ENCODE measurements around the gene IRF2BP1.
"Not testable (repeated sequence)": the region's sequence is repeated elsewhere in the genome, so short reads cannot be mapped to it uniquely, and the experiment has no call there.

IRF2BP1 gene

DNA sequence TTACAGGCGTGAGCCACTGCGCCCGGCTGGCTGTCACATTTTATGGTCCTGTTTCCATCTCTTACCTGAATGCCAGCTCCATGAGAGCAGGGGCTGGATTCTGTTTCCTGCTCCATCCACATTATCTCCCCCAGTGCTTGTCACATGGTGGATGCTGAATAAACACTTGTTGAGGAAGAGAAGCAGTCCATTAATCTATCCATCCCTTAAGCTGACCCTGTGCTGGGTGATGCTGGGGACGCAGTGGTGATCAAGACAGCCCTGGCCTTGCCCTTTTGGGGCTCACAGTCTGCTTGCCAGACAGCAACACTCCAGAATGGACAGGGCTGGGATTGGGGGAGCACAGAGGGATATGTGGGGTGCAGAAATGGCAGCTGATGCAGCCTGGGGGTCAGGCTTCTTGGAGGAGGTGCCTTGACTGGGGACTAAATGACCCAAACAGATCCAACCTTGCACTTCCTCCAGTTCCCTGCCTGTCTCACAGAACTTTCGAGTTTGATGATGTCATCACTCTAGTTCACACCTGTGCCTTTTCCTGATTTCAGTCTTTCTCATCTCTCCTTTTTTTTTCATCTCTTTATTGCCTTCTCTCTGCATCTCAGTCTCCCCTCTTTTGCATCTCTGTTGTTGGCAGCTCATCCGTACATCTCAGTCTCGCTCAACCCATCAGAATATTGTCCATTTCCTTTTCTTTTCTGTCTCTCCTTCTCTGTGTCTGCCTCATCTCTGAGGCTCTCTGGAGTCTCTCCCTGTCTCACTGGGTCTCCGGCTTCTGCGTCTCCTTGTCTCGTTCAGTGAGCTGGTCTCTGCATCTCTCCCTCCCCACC lies 4.6 kb downstream of the IRF2BP1 start:
- no peak for DNase-seq

DNA sequence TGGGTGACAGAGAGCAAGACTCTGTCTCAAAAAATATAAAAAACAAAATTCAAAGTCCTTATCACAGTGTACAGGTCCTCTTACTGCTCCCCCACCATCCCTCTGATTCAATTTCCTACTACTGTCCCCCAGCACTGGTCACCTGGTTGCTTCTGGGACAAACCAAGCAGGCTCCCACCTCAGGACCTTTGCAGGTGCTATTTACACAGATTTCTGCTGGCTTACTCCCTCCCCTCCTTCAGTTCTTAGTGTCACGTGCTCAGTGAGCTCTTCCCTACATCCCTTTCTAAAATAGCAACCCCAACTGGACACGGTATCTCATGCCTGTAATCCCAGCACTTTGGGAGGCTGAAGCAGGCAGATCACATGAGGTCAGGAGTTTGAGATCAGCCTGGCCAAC lies 6.0 kb downstream of the IRF2BP1 start:
- DNase-seq: no peak

DNA sequence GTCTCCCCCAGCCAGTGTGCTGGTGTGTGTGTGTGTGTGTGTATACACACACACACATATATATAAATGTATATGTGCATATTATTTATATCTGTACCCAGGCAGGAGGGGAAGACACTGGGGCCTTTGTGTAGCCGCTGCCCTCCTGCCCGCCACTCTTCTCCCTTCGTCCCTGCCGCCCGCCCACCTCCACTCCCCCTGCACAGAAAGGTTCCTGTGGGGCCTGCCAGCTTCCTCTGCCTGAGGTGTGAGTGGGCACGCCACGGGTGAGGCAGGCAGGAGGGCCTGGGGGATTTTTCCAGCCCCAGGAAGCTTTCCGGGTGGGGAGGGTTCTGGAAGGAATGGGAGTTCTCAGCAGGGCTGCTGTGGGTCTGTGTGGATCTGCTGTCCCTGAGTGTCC lies 6.9 kb downstream of the IRF2BP1 start:
- no peak for DNase-seq

DNA sequence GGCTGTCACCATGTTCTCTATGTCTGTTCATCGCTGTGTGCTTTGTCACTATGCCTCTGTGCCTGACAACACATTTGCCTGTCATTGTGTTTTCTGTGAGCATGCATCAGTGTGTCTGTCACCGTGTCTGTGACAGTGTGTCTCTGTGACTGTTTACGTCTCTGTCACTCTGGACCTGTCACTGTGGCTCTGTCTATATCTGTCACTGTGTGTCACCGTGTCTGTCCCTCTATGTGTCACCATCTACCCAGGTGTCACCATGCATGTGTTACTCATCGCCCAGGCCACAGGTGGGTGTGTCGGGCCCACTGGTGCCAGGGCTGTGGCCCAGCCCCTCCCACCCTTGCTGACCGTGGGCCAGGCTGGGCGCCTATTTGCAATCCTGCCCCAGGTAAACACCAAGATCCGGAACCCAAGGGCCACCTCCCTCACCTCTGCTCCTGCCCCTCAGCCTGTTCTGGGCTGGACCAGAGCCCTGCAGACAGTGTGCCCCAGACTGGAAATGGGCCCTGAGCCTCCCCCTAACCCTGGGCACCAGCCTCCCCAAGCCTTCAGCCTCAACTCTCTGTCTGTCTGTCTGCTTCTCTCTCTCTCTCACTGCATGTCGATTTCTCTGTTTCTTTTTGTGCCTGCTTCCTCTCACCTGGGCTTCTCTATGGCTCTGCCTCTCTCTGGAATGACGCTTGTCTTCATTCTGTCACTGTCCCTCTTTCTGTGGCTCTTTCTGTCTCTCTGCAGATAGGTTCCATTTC lies 7.7 kb downstream of the IRF2BP1 start:
- DNase-seq: no peak

DNA sequence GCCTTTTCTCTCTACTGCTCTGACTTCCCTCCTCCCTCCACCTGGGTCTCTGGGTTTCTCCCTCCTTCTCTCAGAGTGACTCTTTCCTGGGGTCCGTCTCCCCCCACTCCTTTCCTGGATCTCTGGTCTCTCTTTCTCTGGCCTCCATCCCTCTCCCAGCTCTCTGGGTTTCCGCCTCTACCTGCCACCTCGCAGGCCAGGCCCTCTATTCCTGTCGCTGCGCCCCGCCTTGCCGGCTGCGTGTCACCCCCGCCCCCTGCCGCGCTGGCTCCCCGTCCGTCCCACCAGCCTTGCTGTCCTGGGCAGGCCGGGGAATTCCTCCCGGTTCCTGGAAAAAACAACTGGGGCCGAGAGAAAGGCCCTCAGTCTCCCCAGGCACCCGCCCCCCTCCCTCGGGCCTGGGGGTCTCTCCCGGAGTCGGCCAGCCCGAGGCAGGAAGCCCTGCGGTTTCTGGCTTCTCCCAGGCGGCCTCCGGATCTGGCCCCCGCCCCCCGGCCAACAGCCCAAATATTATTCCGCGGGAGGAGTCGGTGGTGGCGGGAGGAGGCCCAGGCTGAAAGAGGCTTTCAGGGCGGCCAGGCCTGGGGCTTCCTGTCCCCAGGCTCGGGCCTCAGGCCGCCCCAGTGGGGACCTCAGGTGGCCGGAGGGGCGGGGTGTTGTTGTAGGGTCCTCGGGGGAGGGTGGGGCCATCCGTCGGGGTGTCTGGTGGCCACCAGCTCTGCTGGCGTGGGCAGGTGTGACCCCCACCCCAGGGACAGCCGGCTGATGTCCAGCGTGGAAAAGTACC lies 9.3 kb downstream of the IRF2BP1 start:
- DNase-seq: no peak

DNA sequence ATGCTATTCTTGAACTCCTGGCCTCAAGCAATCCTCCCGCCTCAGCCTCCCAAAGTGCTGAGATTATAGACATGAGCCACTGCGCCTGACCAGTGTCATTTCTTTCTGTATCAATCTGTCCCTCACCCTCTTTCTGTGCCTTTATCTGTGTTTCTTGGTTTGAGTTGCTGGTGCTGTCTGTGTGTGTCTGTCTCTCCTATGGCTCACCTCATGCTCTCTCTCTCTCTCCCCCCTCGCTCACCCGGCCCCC lies 9.9 kb downstream of the IRF2BP1 start:
- no peak for DNase-seq

DNA sequence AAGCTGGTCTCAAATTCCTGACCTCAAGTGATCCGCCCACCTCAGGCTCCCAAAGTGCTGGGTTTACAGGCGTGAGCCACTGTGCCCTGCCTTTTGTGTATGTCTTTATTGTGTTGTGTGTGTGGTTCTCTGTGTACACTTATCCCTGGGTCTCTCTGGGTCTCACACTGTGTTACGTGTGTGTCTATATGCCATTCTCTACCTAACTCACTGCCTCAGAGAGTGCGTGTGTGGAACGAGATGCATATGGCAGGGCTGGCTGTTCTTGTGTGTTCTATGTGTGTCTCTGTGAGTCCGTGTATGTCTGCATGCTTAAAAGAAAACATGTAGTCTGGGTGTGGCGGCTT lies 11.3 kb downstream of the IRF2BP1 start:
- DNase-seq: no peak

DNA sequence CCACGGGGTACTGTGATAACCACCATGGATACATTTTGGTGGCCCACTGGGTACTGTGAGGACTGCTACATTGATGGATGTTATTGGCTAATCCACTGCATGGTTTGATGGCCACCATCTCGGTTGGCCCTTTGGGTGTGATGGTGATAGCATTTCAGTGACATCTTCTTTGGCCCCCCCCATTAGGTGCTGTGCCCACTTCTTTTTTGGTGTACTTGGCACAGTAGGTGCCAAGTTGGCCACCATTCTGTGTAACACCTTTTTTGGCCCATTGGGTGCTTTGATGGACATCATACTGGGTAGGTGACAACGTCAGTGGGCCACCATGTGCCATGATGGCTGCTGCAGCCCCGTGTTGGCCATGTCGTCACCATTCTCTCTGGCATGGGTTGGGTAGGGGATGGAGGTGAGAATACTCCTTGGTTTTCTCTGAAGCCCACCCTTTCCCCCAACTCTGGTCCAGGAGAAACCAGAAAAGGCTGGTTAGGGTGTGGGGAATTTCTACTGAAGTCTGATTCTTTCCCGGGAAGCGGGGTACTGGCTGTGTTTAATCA lies 12.6 kb downstream of the IRF2BP1 start:
- no peak for DNase-seq

DNA sequence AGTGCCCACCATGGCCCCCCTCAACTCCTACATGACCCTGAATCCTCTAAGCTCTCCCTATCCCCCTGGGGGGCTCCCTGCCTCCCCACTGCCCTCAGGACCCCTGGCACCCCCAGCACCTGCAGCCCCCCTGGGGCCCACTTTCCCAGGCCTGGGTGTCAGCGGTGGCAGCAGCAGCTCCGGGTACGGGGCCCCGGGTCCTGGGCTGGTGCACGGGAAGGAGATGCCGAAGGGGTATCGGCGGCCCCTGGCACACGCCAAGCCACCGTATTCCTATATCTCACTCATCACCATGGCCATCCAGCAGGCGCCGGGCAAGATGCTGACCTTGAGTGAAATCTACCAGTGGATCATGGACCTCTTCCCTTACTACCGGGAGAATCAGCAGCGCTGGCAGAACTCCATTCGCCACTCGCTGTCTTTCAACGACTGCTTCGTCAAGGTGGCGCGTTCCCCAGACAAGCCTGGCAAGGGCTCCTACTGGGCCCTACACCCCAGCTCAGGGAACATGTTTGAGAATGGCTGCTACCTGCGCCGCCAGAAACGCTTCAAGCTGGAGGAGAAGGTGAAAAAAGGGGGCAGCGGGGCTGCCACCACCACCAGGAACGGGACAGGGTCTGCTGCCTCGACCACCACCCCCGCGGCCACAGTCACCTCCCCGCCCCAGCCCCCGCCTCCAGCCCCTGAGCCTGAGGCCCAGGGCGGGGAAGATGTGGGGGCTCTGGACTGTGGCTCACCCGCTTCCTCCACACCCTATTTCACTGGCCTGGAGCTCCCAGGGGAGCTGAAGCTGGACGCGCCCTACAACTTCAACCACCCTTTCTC lies 13.6 kb downstream of the IRF2BP1 start:
- no peak for DNase-seq

DNA sequence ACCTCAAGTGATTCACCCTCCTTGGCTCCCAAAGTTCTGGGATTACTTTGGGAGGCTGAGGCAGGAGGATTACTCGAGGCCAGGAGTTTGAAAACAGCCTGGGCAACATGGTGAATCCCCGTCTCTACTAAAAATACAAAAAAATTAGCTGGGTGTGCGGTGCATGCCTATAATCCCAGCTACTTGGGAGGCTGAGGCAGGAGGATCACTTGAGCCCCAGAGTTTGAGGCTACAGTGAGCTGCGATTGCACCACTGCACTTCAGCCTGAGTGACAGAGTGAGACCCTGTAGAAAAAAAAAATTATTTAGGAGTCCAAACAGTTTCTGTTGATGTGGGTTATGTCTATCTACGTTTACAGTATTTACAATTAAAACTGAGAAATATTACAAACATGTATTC lies 15.1 kb downstream of the IRF2BP1 start:
- DNase-seq: no peak

DNA sequence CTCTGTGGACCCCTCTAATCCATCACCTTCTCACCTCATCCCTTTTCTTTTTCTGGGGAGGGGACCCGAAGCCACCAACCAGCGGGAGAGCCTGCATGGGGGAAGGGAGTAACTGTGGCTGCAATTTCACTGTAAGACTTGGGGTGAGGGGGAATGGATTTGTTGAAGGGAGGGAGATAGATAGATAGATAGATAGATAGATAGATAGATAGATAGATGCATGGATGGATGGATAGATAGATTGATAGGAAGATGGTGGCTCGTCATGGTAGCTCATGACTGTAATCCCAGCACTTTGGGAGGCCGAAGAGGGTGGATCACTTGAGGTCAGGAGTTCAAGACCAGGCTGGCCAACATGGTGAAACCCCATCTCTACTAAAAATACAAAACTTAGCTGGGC lies 18.7 kb downstream of the IRF2BP1 start:
- not testable (repeated sequence) for DNase-seq

DNA sequence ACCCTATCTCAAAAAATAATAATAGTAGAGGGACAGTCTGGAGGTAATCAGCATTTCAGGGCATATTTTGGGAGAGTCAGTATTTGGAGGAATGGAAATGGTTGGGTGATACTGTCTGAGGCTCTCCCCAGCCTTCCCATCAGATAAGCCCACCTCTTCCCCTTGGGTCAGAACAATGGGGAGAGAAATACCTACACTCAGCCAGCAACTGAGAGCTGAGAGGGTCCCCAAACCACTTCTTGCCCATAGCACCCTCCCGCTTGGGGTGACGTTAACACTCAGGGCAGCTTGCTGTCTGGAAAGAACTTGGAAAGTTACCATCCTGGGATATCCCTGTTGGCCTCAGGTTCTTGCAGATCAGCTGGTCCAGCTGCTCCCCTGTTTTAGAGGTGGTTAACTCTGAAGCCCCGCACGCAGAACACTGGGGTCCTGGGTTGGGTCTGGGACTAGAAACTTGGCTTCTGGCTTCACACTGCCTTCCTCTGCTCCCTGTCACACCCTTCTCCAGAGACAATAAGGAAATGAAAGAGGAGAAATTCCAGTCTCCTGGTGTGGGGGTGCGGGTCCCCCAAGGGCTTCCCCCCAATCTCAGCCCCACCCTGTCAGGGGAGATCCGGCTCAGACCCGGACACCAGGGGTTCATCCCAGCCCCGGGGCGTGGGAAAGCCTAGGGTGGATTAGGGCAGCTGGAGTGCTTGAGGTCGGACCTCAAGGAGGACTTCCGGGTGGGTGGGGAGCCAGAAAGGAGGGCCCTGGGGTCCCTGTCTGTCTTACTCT lies 19.4 kb downstream of the IRF2BP1 start:
- no peak for DNase-seq

DNA sequence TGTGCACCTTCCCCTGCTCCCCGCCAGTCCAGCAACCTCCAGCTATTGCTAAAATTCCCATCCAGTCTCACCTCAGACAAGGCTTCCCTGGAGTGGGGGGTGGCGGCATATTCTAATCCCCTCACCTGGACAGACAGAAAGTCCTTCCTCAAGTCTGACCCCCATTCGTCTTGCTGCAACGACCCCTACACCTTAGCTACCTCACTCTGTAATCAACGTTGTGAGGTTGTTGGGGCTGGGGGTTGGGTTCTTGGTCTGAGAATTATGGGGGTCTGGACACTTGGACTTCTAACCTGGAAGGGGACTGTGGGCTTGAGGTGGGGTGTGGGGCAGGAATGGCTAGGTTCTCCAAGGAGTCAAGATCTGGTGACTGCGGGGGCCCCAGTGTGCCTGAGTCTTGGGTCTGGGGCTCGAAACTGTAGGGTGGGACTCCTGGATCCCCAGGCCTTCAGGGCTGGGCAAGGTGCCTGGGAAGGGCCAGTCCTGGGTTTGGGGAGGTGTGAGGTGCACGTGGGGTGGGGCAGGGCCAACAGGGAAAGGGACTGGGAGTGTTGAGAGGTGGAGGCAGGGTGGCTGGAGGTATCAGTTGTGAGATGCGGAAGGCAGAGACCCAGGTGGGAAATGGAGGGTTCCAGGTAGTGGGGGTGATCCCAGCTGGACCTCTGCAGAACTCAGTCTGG lies 20.5 kb downstream of the IRF2BP1 start:
- DNase-seq: no peak

DNA sequence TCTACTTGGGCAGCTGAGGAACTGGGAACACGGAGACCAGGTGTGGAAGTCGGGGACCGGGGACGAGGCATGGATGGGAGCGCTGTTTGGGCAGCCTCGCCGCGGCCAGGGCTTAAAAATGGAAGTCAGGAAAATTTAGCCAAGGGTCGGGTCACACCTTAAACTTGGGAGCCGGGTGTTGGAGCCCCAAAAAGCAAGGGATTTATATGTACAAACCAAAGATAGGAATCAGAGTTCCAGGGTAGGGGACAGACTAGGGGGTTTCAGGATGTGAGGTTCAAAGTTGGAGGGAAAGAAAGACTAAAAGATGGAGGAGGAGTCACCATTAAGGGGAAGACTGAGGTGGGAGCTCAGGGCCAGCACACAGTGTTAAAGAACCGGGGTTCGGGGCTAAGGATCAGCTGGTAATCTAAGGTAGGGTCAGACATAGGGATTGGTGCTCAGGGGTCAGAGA lies 21.3 kb downstream of the IRF2BP1 start:
- DNase-seq: no peak

DNA sequence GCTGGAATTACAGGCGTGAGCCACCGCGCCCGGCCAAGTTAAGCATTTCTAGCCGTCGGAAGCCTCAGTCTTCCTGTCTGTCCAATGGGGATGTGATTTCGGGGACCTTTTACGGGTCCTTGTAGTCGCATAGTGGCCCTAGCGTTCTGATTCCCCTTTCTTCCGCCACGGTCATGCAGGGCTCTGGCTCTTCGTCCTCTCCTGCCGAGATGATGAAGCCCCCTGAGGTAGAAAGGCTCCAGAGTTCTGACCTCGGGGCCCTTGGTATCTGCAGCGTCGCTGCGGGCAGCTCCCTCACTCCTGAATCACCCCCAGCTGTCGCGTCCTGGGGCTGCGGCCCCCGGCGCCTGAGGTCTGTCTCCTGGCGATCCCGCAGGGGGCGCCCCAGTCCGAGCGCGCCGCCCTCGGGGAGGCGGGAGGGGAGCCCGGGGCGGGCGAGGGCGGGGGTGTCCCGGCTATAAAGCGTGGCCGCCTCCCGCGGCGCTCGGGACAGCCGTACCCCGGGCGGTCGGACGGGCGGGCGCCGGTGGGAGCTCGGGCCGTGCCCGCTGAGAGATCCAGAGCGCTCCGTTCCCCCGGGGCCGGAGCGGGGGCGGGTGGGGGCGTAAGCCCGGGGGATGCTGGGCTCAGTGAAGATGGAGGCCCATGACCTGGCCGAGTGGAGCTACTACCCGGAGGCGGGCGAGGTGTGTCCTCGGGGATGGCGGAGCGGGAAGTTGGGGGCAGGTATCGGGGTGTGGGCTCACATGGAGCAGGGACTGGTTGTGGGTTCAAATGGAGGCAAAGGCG lies 21.9 kb downstream of the IRF2BP1 start, which contains the start of gene FOXA3:
Gene FOXA3, plus strand, starts transcription at position 487 of the 789 bp plus-strand sequence. Its CDS starts 131 bp downstream, at position 618.
- DNase-seq: peak; percentile 68

DNA sequence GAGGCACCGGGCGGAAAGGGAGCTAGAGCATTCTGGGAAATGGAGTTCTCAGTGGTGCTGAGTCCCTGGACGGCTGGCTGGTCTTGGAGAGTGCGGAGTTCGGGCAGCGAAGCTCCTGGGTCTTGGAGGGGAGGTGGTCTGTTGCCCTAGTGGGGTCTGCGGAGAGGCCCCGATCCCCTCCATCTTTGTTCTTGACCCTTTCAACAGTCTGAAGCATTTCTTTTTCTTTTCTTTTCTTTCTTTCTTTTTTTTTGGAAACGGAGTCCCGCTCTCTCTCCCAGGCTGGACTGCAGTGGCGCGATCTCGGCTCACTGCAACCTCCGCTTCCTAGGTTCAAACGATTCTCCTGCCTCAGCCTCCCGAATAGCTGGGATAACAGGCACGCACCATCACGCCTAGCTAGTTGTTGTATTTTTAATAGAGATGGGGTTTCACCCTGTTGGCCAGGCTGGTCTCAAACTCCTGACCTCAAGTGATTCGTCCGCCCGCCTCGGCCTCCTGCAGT lies 22.6 kb downstream of the IRF2BP1 start:
- no peak for DNase-seq

DNA sequence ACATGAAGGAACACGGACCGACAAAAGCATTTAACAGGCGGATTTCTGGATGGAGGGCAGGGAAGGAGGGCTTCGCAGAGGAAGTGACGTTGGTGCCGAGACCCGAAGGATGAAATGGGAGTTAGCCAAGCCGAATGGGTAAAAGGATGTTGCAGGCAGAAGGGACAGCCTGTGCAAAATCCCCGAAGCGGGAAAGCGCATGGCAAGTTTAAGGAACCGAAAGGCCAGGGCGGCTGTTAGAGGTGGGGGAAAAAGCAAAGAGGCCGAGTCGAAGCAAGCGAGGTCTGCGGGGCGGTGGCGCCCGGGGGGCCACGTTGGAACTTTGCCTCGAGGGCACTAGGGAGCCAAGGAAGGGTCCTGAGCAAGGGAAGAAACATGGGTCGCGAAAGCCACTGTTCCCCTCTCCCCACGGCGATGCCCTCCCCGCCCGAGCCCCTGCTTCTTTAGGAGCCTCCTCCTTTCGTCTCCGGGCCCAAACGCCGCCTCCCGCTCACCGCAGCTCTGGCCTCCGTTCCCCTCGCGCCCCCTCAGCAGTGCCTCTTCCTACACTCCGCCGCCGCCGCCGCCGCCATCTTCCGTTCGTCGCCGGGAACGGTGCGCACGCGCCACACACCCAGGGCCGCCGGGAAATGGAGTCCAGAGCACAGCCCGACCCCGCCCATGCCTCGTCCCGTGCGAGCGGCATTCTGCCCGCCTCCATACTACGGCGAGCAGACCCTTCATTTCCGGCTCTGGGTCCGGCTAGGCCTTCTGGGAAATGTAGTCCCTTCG lies 23.2 kb downstream of the IRF2BP1 start, which contains the start of gene SYMPK:
Gene SYMPK, minus strand, starts transcription at position 584 of the 771 bp plus-strand sequence. CDS start 8,652 bp downstream, outside the sequence.
- peak; percentile 99 for DNase-seq

DNA sequence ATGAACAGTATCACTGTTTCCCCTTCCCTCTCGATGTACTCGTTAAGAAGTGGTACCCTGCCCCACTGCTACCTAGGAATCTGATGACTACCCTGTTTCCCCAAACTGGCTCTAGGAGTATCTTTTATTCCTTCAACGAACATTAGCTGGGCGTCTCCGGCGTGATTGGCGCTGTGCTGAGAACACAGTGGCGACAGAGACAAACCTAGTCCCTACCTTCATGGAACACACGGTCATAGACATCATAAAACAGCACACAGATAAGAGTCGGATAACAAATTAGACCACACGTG lies 23.7 kb downstream of the IRF2BP1 start:
- no peak for DNase-seq

Data from CD4-positive, alpha-beta T cell treated with Interleukin-10 for 1 hour (primary cell).